K562 (cell line): ENCODE results near the gene CORO2A. TPM values are rescaled to one million over a fixed set of nuclear protein-coding genes. Genes with fewer than 3 reads are reported as not detected.

Source experiments
- ATAC-seq: fragments of 200-7000 bp; cut with Tn5 transposase; 3 replicates; pipeline ENCODE4 v1.9.1; 2020; ENCODE audit warnings: moderate library complexity
- BruUV-seq: library from RNA; stranded (reverse); fragments of 400-500 nt; replicated peaks from 2 replicates; lab custom pipeline; 2021; lab: Mats Ljungman, UMichigan
- CTCF ChIA-PET: fragments of 300-600 bp; formaldehyde crosslinking; extraction: SDS; loops from one replicate; lab custom pipeline; 2021; ENCODE audit warnings: low intra/inter-chr PET ratio; lab: Yijun Ruan, JAX
- POLR2A ChIA-PET: fragments of 300-600, 350-650 bp; sonication (Branson Sonifier 250); formaldehyde crosslinking; extraction: SDS; loops from one replicate; lab custom pipeline; 2021; ENCODE audit warnings: antibody characterized with exemption, inconsistent platforms; lab: Yijun Ruan, JAX
- DNase-seq, 4 experiments: peaks; one replicate each; pipeline versions ENCODE4 v3.0.0 to v3.0.0-alpha.2; 2011 to 2018; ENCODE audit warnings: low spot score in 3 of 4, mixed read lengths in 3 of 4; ENCODE audit errors: extremely low read depth in 1 of 4
- FAIRE-seq: peaks from 2 replicates; lab custom pipeline; 2011; peaks lifted over from hg19 to GRCh38; lab: Jason Lieb, UNC
- H2AFZ ChIP-seq: 2 replicates; pipeline ENCODE4 v1.6.0; 2011; ENCODE audit warnings: low read depth, low read length, control low read depth, inconsistent platforms
- H3K27ac ChIP-seq: fragments of 200-600 bp; 3 replicates; pipeline ENCODE4 v1.8.0; 2011; ENCODE audit warnings: low read depth, mild to moderate bottlenecking, control low read depth, inconsistent platforms, low read length, moderate library complexity, mixed read lengths; ENCODE audit errors: extremely low read depth
- H3K27me3 ChIP-seq, 2 experiments: fragments of 300-600 bp in 1 of 2; 2 replicates in 1 of 2; 3 replicates in 1 of 2; pipeline versions ENCODE4 v1.6.0 to v1.8.0; 2011; ENCODE audit warnings: inconsistent platforms in 2 of 2, low read length in 2 of 2, mild to moderate bottlenecking in 1 of 2, mixed read lengths in 1 of 2, moderate library complexity in 1 of 2; ENCODE audit not compliant: control insufficient read depth in 2 of 2, insufficient read depth in 2 of 2
- H3K36me3 ChIP-seq: fragments of 300-600 bp; 3 replicates; pipeline ENCODE4 v1.8.0; 2011; ENCODE audit warnings: mild to moderate bottlenecking, low read length, inconsistent platforms; ENCODE audit not compliant: control insufficient read depth, insufficient read depth
- H3K4me1 ChIP-seq, 2 experiments: fragments of 200-600 bp in 1 of 2; replicated peaks in 1 of 2; 2 replicates in 1 of 2; 3 replicates in 1 of 2; pipeline versions ENCODE4 v1.5.1 to v1.8.0; 2011; ENCODE audit warnings: inconsistent platforms in 2 of 2, low read length in 2 of 2, mild to moderate bottlenecking in 1 of 2, mixed read lengths in 1 of 2, moderate library complexity in 1 of 2; ENCODE audit not compliant: control insufficient read depth in 2 of 2, insufficient read depth in 2 of 2
- H3K4me2 ChIP-seq: 2 replicates; pipeline ENCODE4 v1.6.1; 2011; ENCODE audit warnings: low read length, control low read depth, inconsistent platforms, mixed read lengths; ENCODE audit not compliant: insufficient read depth
- H3K4me3 ChIP-seq: fragments of 200-600 bp; sonication (generic), shearing (Covaris generic); 2 replicates; pipeline ENCODE4 v1.5.1; 2016; ENCODE audit warnings: control low read depth, inconsistent platforms
- H3K79me2 ChIP-seq: fragments of 200-600 bp; 3 replicates; pipeline ENCODE4 v1.8.0; 2011; ENCODE audit warnings: low read length, inconsistent platforms; ENCODE audit not compliant: control insufficient read depth, insufficient read depth
- H3K9ac ChIP-seq, 2 experiments: 2 replicates each; pipeline versions ENCODE4 v1.6.0 to v1.6.1; 2011; ENCODE audit warnings: low read depth in 2 of 2, low read length in 2 of 2, control low read depth in 1 of 2, inconsistent platforms in 1 of 2, mild to moderate bottlenecking in 1 of 2, mixed read lengths in 1 of 2; ENCODE audit not compliant: insufficient read depth in 1 of 2
- H3K9me1 ChIP-seq: one replicate; pipeline ENCODE4 v1.6.0; 2011; ENCODE audit warnings: inconsistent platforms, mild to moderate bottlenecking, low read length, moderate library complexity; ENCODE audit not compliant: control insufficient read depth, insufficient read depth
- H3K9me3 ChIP-seq: replicated peaks from 2 replicates; pipeline ENCODE4 v1.5.1; 2011; ENCODE audit warnings: low read depth, low read length, inconsistent platforms; ENCODE audit not compliant: control insufficient read depth, insufficient read depth
- H4K20me1 ChIP-seq: replicated peaks from 2 replicates; pipeline ENCODE4 v1.6.1; 2011; ENCODE audit warnings: low read length, inconsistent platforms, mixed read lengths; ENCODE audit not compliant: control insufficient read depth, insufficient read depth
- CBX8 ChIP-seq: fragments of 200-600 bp; sonication (generic); IDR thresholded peaks from 2 replicates; pipeline ENCODE4 v1.6.1; 2012; ENCODE audit warnings: borderline replicate concordance, mixed run types, low read depth, mild to moderate bottlenecking, moderate library complexity, mixed read lengths, low read length, control low read depth, inconsistent platforms; ENCODE audit not compliant: poor library complexity, severe bottlenecking; ENCODE audit errors: extremely low read depth
- CCNT2 ChIP-seq: IDR thresholded peaks from 2 replicates; pipeline ENCODE4 v1.6.1; 2011; ENCODE audit warnings: borderline replicate concordance, low read depth, mild to moderate bottlenecking, moderate library complexity, mixed read lengths, low read length; ENCODE audit not compliant: insufficient read length; ENCODE audit errors: extremely low read depth
- FOSL1 ChIP-seq: fragments of 200-800 bp; sonication (Bioruptor generic); conservative IDR thresholded peaks from 2 replicates; pipeline ENCODE4 v1.6.1; 2016; ENCODE audit warnings: missing genetic modification characterization, missing compliant biosample characterization
- RBM15 ChIP-seq: fragments of 200-400 bp; formaldehyde crosslinking; IDR thresholded peaks from 2 replicates; pipeline ENCODE4 v1.6.1; 2018; ENCODE audit warnings: mild to moderate bottlenecking, low read length, moderate library complexity; ENCODE audit not compliant: insufficient read depth
- SLC30A9 ChIP-seq: fragments of 250-450 bp; sonication (Bioruptor Pico); IDR thresholded peaks from 2 replicates; pipeline ENCODE4 v1.8.0; 2022; ENCODE audit warnings: mild to moderate bottlenecking, moderate library complexity
- SMARCA4 ChIP-seq: fragments of 450-650 bp; IDR thresholded peaks from 2 replicates; pipeline ENCODE4 v1.6.1; 2016
- SP1 ChIP-seq: sonication (generic); formaldehyde crosslinking; IDR thresholded peaks from 2 replicates; pipeline ENCODE4 v1.8.1; 2022; ENCODE audit warnings: mild to moderate bottlenecking, missing genetic modification reagents
- ZNF133 ChIP-seq: fragments of 250-450 bp; sonication (Bioruptor Pico); IDR thresholded peaks from 2 replicates; pipeline ENCODE4 v1.4.0; 2020; ENCODE audit warnings: mild to moderate bottlenecking
- ZNF444 ChIP-seq: fragments of 250-450 bp; sonication (Bioruptor Pico); IDR thresholded peaks from 2 replicates; pipeline ENCODE4 v1.4.0; 2020; ENCODE audit warnings: mild to moderate bottlenecking, moderate library complexity
- ZNF583 ChIP-seq: fragments of 250-450 bp; sonication (Bioruptor Pico); IDR thresholded peaks from 2 replicates; pipeline ENCODE4 v1.4.0; 2020
- WGBS: fragments of 100-300 bp; shearing (Covaris generic); methylation state at CpG from one replicate; pipeline ENCODE4 v1.1.6; 2016; ENCODE audit warnings: low coverage, mixed read lengths; ENCODE audit not compliant: insufficient coverage; ENCODE audit errors: missing lambda C conversion rate; 5-methylcytosine and 5-hydroxymethylcytosine counted together
- in situ Hi-C: fragments of 300-500 bp; cut with MboI; formaldehyde crosslinking; loops from 4 replicates; pipeline ENCODE4 v1.15.0; 2018; ENCODE audit warnings: inconsistent platforms, mixed read lengths
- intact Hi-C: fragments of 100-400 bp; cut with micrococcal nuclease; formaldehyde crosslinking; loops from 2 replicates; pipeline ENCODE4 v1.14.2; 2022
- polyA plus RNA-seq, 8 experiments: library from polyadenylated mRNA; depleted of rRNA in 4 of 8; stranded (reverse) in 5 of 8; unstranded in 3 of 8; fragments of >200 nt; fragmentation: Nextera tagmentation in 2 of 8; fragmentation: Illumina TruSeq in 1 of 8; extraction: Ambion mirVana in 2 of 8; extraction: Trizol in 1 of 8; gene quantifications; 2 replicates each; pipeline versions ENCODE4 v1.2.1 to v1.2.3, GENCODE V29; 2011 to 2014; ENCODE audit warnings: inconsistent platforms in 1 of 8, missing spikeins in 1 of 8
- total RNA-seq, 7 experiments: library from RNA; depleted of rRNA in 6 of 7; stranded (reverse); fragments of >200 nt in 6 of 7; fragmentation: Illumina TruSeq in 2 of 7; extraction: Trizol in 2 of 7; gene quantifications; 2 replicates each; pipeline versions ENCODE4 v1.2.1 to v1.2.3, GENCODE V29; 2011 to 2021; ENCODE audit warnings: low replicate concordance in 1 of 7
- TF ChIP-seq, protein P1 (sequence below), 2 experiments: IDR thresholded peaks; 2 replicates each; pipeline ENCODE4 v1.6.1; 2012; ENCODE audit warnings: improper control_type of control experiment in 2 of 2, low read depth in 2 of 2, low read length in 2 of 2, borderline replicate concordance in 1 of 2
- TF ChIP-seq, protein P2 (sequence below): fragments of 450-650 bp; conservative IDR thresholded peaks from 2 replicates; pipeline ENCODE4 v1.6.1; 2016; ENCODE audit warnings: missing genetic modification characterization, low read depth, mild to moderate bottlenecking, control low read depth, missing compliant biosample characterization
- TF ChIP-seq, protein P3 (sequence below): IDR thresholded peaks from 3 replicates; pipeline ENCODE4 v1.6.1; 2011; ENCODE audit warnings: borderline replicate concordance, mild to moderate bottlenecking, moderate library complexity; ENCODE audit not compliant: insufficient read length; ENCODE audit errors: extremely low read depth

The CORO2A gene
- total and polyA plus RNA-seq, 9 of the 15 experiments (the other 6 are each of a cell fraction or from before 2014, with no cell fraction given): 9.5 to 26.6 (median 18.0) TPM

DNA sequence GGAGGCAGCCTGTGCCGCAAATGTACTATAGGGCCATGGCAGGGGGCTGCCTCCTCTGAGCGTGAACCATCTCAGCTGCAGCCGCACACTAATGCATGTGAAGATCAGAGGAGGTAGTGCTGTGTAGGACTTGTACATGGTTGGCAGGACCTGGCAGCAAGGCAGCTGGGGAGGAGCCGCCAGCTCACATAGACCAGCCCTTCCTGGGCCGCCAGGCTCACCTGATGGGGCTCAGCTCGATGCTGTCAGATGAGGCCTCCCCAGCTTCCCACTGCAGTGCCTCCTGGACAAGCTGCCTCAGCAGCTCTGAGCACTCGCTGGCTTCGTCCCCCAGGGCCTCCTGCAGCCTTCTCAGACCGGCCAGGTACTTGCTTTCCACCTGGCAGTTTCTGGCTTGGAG is 18.0 kb upstream of the CORO2A start (continued):
- TF ChIP-seq CBX8 (no peak), ZNF583 (no peak), SP1 (CRISPR knock-in tag) (no peak), FOSL1 (tag) (no peak), SMARCA4 (no peak), SLC30A9 (CRISPR knock-in tag) (no peak)

DNA sequence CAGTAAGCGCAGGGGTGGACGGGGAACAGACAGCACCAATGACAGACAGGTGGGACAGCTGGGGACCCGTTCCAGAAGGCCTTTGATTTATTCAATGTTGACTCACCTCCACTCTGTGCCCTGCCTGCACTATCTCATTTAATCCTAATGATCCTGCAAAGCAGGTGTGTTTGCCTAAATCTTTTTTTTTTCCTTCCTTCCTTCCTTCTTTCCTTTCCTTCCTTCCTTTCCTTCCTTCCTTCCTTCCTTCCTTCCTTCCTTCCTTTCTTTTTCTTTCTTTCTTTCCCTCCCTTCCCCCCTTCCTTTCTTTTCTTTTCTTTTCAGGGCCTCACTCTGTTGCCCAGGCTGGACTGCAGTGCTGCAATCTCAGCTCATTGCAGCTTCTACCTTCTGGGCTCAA is 17.1 kb upstream of the CORO2A start:
- no peaks in the 10 kb centered on the region for H4K20me1 ChIP-seq
- no peaks in the 10 kb centered on the region for H3K9me1 ChIP-seq
- no peak overlapping the region for H3K4me2 ChIP-seq
- in situ Hi-C loops: loop anchor here (5.0 kb wide), 2 partner anchors 53 to 92 kb away; partner anchors contain the start of gene TRIM14
- no peaks in the 10 kb centered on the region for H3K27me3 ChIP-seq
- H3K27ac ChIP-seq: no peak overlapping the region
- H3K4me1 ChIP-seq: peaks cover 11 to 22% of the 10 kb centered on the region in 2 experiments; a peak in 4 of 5 replicates
- BruUV-seq: no TSS peak
- POLR2A ChIA-PET: no interaction called here
- no peak overlapping the region for H3K4me3 ChIP-seq
- DNase-seq: no peak
- CTCF ChIA-PET: no interaction called here
- H3K9ac ChIP-seq: no peak overlapping the region
- peaks cover 4% of the 10 kb centered on the region; the same call in 1 of the 3 replicates for H3K36me3 ChIP-seq
- H3K9me3 ChIP-seq: no peaks in the 10 kb centered on the region
- FAIRE-seq: no peak
- intact Hi-C loops: loop anchor here (5.0 to 10.0 kb wide), 2 partner anchors 105 to 158 kb away; no protein-coding TSS in a partner anchor
- ATAC-seq: no peak
- H2AFZ ChIP-seq: no peak overlapping the region
- no peaks in the 10 kb centered on the region for H3K79me2 ChIP-seq
- 59% methylated on average over 3 of the region's 3 CpGs for WGBS
- TF ChIP-seq ZNF133 (CRISPR knock-in tag) (no peak), CCNT2 (no peak), RBM15 (no peak), ZNF444 (CRISPR knock-in tag) (no peak)
- TF ChIP-seq, protein P1, sequence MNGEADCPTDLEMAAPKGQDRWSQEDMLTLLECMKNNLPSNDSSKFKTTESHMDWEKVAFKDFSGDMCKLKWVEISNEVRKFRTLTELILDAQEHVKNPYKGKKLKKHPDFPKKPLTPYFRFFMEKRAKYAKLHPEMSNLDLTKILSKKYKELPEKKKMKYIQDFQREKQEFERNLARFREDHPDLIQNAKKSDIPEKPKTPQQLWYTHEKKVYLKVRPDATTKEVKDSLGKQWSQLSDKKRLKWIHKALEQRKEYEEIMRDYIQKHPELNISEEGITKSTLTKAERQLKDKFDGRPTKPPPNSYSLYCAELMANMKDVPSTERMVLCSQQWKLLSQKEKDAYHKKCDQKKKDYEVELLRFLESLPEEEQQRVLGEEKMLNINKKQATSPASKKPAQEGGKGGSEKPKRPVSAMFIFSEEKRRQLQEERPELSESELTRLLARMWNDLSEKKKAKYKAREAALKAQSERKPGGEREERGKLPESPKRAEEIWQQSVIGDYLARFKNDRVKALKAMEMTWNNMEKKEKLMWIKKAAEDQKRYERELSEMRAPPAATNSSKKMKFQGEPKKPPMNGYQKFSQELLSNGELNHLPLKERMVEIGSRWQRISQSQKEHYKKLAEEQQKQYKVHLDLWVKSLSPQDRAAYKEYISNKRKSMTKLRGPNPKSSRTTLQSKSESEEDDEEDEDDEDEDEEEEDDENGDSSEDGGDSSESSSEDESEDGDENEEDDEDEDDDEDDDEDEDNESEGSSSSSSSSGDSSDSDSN (IDR thresholded peaks at IDR 0.05; ENCODE audit: borderline replicate concordance in 1 of 2, low read depth in 2 of 2, low read length in 2 of 2): no peak
- TF ChIP-seq, protein P2, sequence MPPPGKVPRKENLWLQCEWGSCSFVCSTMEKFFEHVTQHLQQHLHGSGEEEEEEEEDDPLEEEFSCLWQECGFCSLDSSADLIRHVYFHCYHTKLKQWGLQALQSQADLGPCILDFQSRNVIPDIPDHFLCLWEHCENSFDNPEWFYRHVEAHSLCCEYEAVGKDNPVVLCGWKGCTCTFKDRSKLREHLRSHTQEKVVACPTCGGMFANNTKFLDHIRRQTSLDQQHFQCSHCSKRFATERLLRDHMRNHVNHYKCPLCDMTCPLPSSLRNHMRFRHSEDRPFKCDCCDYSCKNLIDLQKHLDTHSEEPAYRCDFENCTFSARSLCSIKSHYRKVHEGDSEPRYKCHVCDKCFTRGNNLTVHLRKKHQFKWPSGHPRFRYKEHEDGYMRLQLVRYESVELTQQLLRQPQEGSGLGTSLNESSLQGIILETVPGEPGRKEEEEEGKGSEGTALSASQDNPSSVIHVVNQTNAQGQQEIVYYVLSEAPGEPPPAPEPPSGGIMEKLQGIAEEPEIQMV: no peak
- TF ChIP-seq, protein P3, sequence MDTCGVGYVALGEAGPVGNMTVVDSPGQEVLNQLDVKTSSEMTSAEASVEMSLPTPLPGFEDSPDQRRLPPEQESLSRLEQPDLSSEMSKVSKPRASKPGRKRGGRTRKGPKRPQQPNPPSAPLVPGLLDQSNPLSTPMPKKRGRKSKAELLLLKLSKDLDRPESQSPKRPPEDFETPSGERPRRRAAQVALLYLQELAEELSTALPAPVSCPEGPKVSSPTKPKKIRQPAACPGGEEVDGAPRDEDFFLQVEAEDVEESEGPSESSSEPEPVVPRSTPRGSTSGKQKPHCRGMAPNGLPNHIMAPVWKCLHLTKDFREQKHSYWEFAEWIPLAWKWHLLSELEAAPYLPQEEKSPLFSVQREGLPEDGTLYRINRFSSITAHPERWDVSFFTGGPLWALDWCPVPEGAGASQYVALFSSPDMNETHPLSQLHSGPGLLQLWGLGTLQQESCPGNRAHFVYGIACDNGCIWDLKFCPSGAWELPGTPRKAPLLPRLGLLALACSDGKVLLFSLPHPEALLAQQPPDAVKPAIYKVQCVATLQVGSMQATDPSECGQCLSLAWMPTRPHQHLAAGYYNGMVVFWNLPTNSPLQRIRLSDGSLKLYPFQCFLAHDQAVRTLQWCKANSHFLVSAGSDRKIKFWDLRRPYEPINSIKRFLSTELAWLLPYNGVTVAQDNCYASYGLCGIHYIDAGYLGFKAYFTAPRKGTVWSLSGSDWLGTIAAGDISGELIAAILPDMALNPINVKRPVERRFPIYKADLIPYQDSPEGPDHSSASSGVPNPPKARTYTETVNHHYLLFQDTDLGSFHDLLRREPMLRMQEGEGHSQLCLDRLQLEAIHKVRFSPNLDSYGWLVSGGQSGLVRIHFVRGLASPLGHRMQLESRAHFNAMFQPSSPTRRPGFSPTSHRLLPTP: no peak
